Measurements from ENCODE around the gene MPP1.

Gene MPP1

GRCh38 chrX:154732421-154733065, 72.7 kb downstream of the MPP1 start:
- Histone ChIP-seq H3K9me3 (ENCODE audit: control insufficient read depth in 1 of 2, low read length in 2 of 2) (no peaks in the 10 kb centered on the region), H3K27me3 (ENCODE audit: control insufficient read depth in 1 of 2, insufficient read depth in 2 of 2, low read length in 2 of 2) (no peaks in the 10 kb centered on the region), H3K4me1 (ENCODE audit: control insufficient read depth in 1 of 2, insufficient read depth in 2 of 2, low read length in 2 of 2) (peaks cover 34 to 47% of the 10 kb centered on the region in 2 donors), H3K4me3 (ENCODE audit: low read depth in 1 of 2, low read length in 2 of 2) (no peak overlapping the region), H3K9ac (ENCODE audit: low read depth in 1 of 2, low read length in 2 of 2) (peak overlapping the region in 1 of 2 donors; percentile 25), H3K27ac (ENCODE audit: low read depth, low read length) (peak overlapping the region; percentile 56), H3K36me3 (ENCODE audit: control insufficient read depth in 1 of 2, insufficient read depth in 2 of 2, low read length in 2 of 2) (no peaks in the 10 kb centered on the region)

DNA sequence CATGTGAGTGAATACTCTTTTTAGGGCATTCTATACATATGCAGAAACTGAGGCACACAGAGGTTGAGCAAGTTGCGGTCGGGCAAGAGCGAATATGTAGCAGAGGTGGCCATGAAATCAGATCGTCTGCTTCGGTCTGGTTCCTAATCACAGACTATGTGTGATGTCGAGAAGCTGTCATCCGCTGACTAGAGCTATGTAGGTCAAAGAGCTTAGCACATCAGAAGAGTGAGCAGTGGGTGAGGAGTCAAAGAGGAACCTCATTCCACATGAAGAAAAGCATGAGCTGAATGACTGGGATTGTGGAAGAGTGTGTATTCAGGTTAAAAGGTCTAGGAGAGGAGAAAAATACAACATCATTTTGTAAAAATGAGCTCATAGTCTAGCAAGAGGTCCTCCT, 73.4 kb downstream of the MPP1 start:
- no peak overlapping the region for H3K9ac ChIP-seq (ENCODE audit: low read depth in 1 of 2, low read length in 2 of 2)
- H3K4me3 ChIP-seq (ENCODE audit: low read depth in 1 of 2, low read length in 2 of 2): no peak overlapping the region
- peaks cover 38 to 48% of the 10 kb centered on the region in 2 donors for H3K4me1 ChIP-seq (ENCODE audit: control insufficient read depth in 1 of 2, insufficient read depth in 2 of 2, low read length in 2 of 2)
- no peaks in the 10 kb centered on the region for H3K27me3 ChIP-seq (ENCODE audit: control insufficient read depth in 1 of 2, insufficient read depth in 2 of 2, low read length in 2 of 2)
- H3K36me3 ChIP-seq (ENCODE audit: control insufficient read depth in 1 of 2, insufficient read depth in 2 of 2, low read length in 2 of 2): no peaks in the 10 kb centered on the region
- H3K27ac ChIP-seq (ENCODE audit: low read depth, low read length): no peak overlapping the region
- no peaks in the 10 kb centered on the region for H3K9me3 ChIP-seq (ENCODE audit: control insufficient read depth in 1 of 2, low read length in 2 of 2)

DNA sequence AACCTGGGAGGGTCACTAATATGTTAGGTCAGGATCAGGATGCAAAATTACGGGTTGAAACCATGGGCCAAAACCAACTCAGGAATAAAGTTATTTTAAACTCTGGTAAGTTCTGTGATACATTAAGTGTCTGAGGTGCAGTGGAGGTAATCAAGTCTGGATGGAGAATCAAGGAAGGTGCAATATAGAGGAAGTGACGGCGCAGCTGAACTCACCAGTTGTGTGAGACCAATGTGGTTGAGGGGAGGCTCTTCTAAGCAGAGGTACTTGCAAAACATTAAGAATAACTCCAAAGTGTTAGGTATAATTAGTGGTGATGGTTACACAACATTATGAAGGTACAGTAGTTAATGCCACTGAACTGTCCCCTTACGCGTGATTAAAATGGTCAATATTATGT, 74.1 kb downstream of the MPP1 start:
- no peak overlapping the region for H3K27ac ChIP-seq (ENCODE audit: low read depth, low read length)
- no peaks in the 10 kb centered on the region for H3K36me3 ChIP-seq (ENCODE audit: control insufficient read depth in 1 of 2, insufficient read depth in 2 of 2, low read length in 2 of 2)
- H3K4me1 ChIP-seq (ENCODE audit: control insufficient read depth in 1 of 2, insufficient read depth in 2 of 2, low read length in 2 of 2): peaks cover 37 to 49% of the 10 kb centered on the region in 2 donors
- H3K4me3 ChIP-seq (ENCODE audit: low read depth in 1 of 2, low read length in 2 of 2): no peak overlapping the region
- peak overlapping the region in 1 of 2 donors; percentile 19 for H3K9ac ChIP-seq (ENCODE audit: low read depth in 1 of 2, low read length in 2 of 2)
- H3K9me3 ChIP-seq (ENCODE audit: control insufficient read depth in 1 of 2, low read length in 2 of 2): no peaks in the 10 kb centered on the region
- H3K27me3 ChIP-seq (ENCODE audit: control insufficient read depth in 1 of 2, insufficient read depth in 2 of 2, low read length in 2 of 2): no peaks in the 10 kb centered on the region

DNA sequence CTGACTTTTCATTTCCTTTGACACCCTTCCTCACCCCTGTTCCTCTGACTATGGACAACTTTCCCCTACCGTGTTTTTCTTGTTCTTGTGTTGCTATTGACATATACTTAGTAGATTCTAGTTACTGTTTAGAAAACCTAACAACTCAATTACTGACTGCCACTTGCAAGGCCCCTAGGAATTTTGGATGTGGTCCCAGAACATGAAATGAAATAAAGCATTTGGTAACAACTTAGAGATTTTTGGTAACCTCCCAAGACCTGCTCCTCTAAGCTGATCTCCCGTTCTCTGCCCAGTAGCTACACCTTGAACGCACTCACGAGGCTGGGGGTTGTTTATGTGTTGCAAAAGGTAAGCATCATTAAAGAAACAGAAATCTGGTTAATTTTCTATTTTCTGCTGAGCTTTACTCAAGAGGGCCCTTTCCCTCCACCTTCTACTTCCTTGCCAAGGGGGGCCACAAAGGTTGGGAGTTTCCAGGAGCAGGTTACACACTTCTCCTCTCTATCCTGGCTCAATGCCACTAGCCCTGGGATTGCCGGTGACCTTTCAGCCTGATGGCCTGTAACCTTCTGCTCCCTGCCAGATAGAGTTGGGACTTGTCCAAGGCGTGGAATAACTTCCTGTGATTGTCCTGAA, 74.9 kb downstream of the MPP1 start:
- H3K36me3 ChIP-seq (ENCODE audit: control insufficient read depth in 1 of 2, insufficient read depth in 2 of 2, low read length in 2 of 2): no peaks in the 10 kb centered on the region
- H3K27ac ChIP-seq (ENCODE audit: low read depth, low read length): peak overlapping the region; percentile 5
- H3K9me3 ChIP-seq (ENCODE audit: control insufficient read depth in 1 of 2, low read length in 2 of 2): no peaks in the 10 kb centered on the region
- H3K4me3 ChIP-seq (ENCODE audit: low read depth in 1 of 2, low read length in 2 of 2): no peak overlapping the region
- peaks cover 30 to 42% of the 10 kb centered on the region in 2 donors for H3K4me1 ChIP-seq (ENCODE audit: control insufficient read depth in 1 of 2, insufficient read depth in 2 of 2, low read length in 2 of 2)
- no peaks in the 10 kb centered on the region for H3K27me3 ChIP-seq (ENCODE audit: control insufficient read depth in 1 of 2, insufficient read depth in 2 of 2, low read length in 2 of 2)
- no peak overlapping the region for H3K9ac ChIP-seq (ENCODE audit: low read depth in 1 of 2, low read length in 2 of 2)

GRCh38 chrX:154729439-154729838, 75.8 kb downstream of the MPP1 start:
- no peaks in the 10 kb centered on the region for H3K27me3 ChIP-seq (ENCODE audit: control insufficient read depth in 1 of 2, insufficient read depth in 2 of 2, low read length in 2 of 2)
- no peaks in the 10 kb centered on the region for H3K9me3 ChIP-seq (ENCODE audit: control insufficient read depth in 1 of 2, low read length in 2 of 2)
- no peak overlapping the region for H3K4me3 ChIP-seq (ENCODE audit: low read depth in 1 of 2, low read length in 2 of 2)
- no peak overlapping the region for H3K27ac ChIP-seq (ENCODE audit: low read depth, low read length)
- H3K36me3 ChIP-seq (ENCODE audit: control insufficient read depth in 1 of 2, insufficient read depth in 2 of 2, low read length in 2 of 2): no peaks in the 10 kb centered on the region
- peaks cover 26 to 41% of the 10 kb centered on the region in 2 donors for H3K4me1 ChIP-seq (ENCODE audit: control insufficient read depth in 1 of 2, insufficient read depth in 2 of 2, low read length in 2 of 2)
- H3K9ac ChIP-seq (ENCODE audit: low read depth in 1 of 2, low read length in 2 of 2): no peak overlapping the region

All from duodenal mucosa (tissue), 2 donors.